ENCODE measurements around the gene LCE1B.

- TF ChIP-seq ZNF280C (tag by site-specific recombination; IDR thresholded peaks at IDR 0.05) (no peak), KLF8 (tag by site-specific recombination; IDR thresholded peaks at IDR 0.05) (no peak), TRIM28 (IDR thresholded peaks at IDR 0.05; ENCODE audit: borderline replicate concordance, low read length) (no peak), ZNF138 (tag by site-specific recombination; IDR thresholded peaks at IDR 0.05; ENCODE audit: borderline replicate concordance) (no peak), ZNF521 (tag by site-specific recombination; IDR thresholded peaks at IDR 0.05) (no peak), CTCF (tag by site-specific recombination; IDR thresholded peaks at IDR 0.05) (no peak), ZNF571 (tag by site-specific recombination; IDR thresholded peaks at IDR 0.05) (no peak), KLF10 (tag by site-specific recombination; IDR thresholded peaks at IDR 0.05) (no peak)
Measured at GRCh38 chr1:152859696-152860095, 47.9 kb downstream of the LCE1B start, which contains the start of gene LCE7A.
